GM23248 (cell line): ENCODE measurements around the gene CD19.

Source experiments
- EZH2 ChIP-seq: fragments of 200-600 bp; sonication (generic); IDR thresholded peaks from 2 replicates; pipeline ENCODE4 v1.6.1; 2018; ENCODE audit warnings: antibody characterized with exemption, mild to moderate bottlenecking; ENCODE audit not compliant: insufficient read depth, poor library complexity, severe bottlenecking
- EZH2phosphoT487 ChIP-seq: fragments of 200-600 bp; sonication (generic); IDR thresholded peaks from 2 replicates; pipeline ENCODE4 v1.6.1; 2018; ENCODE audit warnings: antibody characterized with exemption, moderate library complexity, mild to moderate bottlenecking, low read depth; ENCODE audit not compliant: insufficient read depth

DNA sequence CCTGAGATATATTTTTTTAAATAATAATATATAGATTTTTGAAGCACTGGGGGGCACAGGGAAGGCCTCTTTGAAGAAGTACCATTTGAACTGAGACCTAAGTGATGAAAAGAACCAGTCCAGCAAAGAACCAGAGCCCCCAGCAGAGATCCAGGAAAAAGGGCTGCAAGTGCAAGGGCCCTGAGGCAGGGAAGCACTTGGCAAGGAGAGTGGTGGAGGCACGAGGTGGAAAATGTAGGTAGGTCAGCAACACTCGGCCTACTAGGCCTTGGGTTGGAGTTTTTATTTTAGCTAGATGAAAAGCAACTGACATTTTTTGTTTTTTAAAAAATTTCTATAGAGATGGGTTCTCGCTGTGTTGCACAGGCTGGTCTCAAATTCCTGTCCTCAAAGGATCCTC is 1.6 kb upstream of the CD19 start:
- TF ChIP-seq EZH2phosphoT487 (no peak), EZH2 (no peak)
